GM13977 (cell line): ENCODE data around the gene OSBPL1A.

ENCODE experiments used
- DNase-seq: peaks from one replicate; pipeline ENCODE4 v3.0.0; 2012; ENCODE audit warnings: low spot score
- CTCF ChIP-seq: IDR thresholded peaks from 2 replicates; pipeline ENCODE4 v1.5.1; 2012; ENCODE audit warnings: mild to moderate bottlenecking, control low read depth; ENCODE audit not compliant: insufficient read depth; ENCODE audit errors: extremely low read depth, missing control alignments
- in situ Hi-C: fragments of 300-500 bp; cut with MboI; formaldehyde crosslinking; loops from one replicate; pipeline ENCODE4 v1.12.0; 2022; ENCODE audit warnings: low sequenced_read_pairs, low pct_unique_long_range_greater_than_20kb, mixed read lengths, inconsistent platforms; ENCODE audit not compliant: unreplicated experiment

The OSBPL1A gene

DNA sequence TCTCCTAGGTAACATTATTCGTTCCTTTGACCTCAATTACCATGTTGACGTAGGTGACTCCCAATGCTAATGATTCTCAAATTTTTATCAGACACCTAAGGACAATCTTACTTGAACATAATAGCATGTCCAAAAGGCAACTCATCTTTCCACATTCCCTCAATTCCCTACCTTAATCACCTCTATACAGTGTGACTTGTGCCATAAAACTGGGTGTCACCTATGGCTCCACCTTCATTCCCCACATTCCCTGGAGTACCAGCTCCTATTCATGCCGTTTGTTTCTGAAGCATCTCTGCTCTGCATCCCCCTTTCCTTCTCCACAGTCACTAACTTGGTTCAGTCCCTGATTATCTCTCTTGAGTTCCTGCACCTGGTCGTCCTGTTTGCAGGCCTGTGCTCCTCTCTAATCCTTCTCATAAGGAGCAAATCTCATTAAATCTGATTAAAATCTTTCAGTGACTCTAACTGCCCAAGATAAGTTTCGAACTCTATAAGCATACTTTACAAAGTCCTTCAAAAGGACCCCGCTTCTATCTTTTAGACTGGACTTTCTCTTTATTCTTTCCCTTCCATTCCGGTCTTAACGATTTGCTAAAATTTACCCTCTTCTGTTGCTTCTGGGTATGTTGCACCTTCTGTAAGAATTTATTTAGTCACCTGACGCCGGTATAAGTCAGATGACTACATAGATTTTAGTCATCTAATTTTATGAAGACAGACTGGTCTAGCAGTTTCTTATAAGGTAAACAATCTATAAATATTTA is 128.7 kb downstream of the OSBPL1A start:
- no peak for TF ChIP-seq CTCF
- no peak for DNase-seq
- in situ Hi-C loops: no loop called here

GRCh38 chr18:24267878-24268277 is 129.7 kb downstream of the OSBPL1A start:
- no peak for DNase-seq
- no peak for TF ChIP-seq CTCF
- in situ Hi-C loops: no loop called here

- DNase-seq: no peak
- in situ Hi-C loops: no loop called here
- TF ChIP-seq CTCF: no peak
Measured at GRCh38 chr18:24266131-24266530, 131.5 kb downstream of the OSBPL1A start.

DNA sequence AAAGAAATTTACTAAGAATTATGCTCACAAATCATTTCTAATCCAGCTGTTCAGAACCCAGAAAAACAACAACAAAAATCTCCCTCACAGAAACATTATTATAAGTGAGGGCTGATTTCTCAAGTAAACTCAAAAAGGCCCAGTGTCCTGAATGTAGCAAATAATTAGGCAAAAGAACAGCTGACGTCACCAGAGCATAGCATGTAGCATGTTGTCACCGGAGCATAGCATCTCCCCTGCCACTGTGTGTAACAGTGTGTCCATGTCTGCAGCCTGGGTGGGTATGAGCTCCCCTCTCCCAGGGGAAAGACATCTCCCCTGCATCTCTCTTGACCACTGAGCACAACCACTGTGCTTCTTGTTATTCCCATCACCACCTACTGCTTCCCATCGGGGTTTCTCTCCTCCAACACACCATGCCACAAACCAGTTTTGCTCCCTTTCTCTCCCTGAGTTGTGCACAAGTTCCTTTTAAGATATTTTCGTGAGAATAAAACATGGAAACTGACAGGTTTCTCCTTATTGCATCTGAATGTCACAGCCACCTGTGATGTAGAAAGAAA is 132.0 kb downstream of the OSBPL1A start:
- no peak for DNase-seq
- in situ Hi-C loops: no loop called here
- TF ChIP-seq CTCF: no peak

GRCh38 chr18:24263050-24263449 is 134.6 kb downstream of the OSBPL1A start:
- in situ Hi-C loops: no loop called here
- TF ChIP-seq CTCF: no peak
- DNase-seq: no peak

- TF ChIP-seq CTCF: no peak
- in situ Hi-C loops: no loop called here
- DNase-seq: no peak
Measured at GRCh38 chr18:24262087-24262486, 135.5 kb downstream of the OSBPL1A start.
